ENCODE measurements around the gene UBC. TPM values are rescaled to one million over a fixed set of nuclear protein-coding genes. Genes with fewer than 3 reads are reported as not detected.

The UBC gene
- total and polyA plus RNA-seq, 2 of the 4 experiments (the other 2 are of a cell fraction), result 2,042 to 4,320 TPM

DNA sequence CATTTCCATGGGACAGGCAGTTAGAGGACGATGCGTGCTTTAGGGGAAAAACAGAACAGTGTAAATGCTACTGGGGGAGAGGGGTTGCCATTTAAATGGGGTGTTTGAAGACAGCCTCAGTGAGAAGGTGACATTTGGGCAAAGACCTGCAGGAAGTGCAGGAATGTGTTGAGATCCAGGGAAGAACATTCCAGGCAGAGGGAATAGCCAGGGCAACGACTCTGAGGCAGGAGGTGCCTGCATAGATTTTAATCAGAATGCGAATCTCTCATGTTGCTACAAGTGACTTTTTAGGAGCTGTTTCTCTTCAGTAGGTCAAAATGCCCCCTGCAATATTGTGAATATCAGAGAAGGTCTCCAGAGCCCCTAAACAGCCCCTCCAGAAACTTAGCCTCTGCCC lies 43.2 kb downstream of the UBC start:
- no peak for TF ChIP-seq CHD1 (IDR thresholded peaks at IDR 0.05; ENCODE audit: low read depth, low read length)
- H3K27ac ChIP-seq (ENCODE audit: insufficient read depth, low read length), result no peak overlapping the region
- H2BK20ac ChIP-seq (ENCODE audit: low read depth, low read length), result no peak overlapping the region
- H3K36me3 ChIP-seq (ENCODE audit: control insufficient read depth, insufficient read depth, low read length), result no peaks in the 10 kb centered on the region
- H4K8ac ChIP-seq (ENCODE audit: low read depth in 2 of 2, low read length in 2 of 2), result no peak overlapping the region
- 77% methylated on average over 2 of the region's 4 CpGs; no CpG with 5 or more reads in 1 of the 2 experiments for WGBS, 2 experiments (ENCODE audit: extremely low coverage in 2 of 2, insufficient read length in 1 of 2)
- H3K9me3 ChIP-seq (ENCODE audit: control insufficient read depth, insufficient read depth, low read length), result peaks cover 4% of the 10 kb centered on the region; the same call in 1 of the 2 replicates
- H3K79me1 ChIP-seq (ENCODE audit: low read depth in 1 of 2, low read length in 2 of 2), result no peaks in the 10 kb centered on the region
- no peaks in the 10 kb centered on the region for H4K20me1 ChIP-seq (ENCODE audit: insufficient read depth, low read length)
- no peak for DNase-seq
- no peak overlapping the region for H2AK9ac ChIP-seq (replicated peaks; ENCODE audit: low read depth, low read length, poor library complexity)
- no peak overlapping the region for H2BK15ac ChIP-seq (ENCODE audit: low read depth, low read length)
- no TSS peak for BruUV-seq (replicated peaks)
- H2AFZ ChIP-seq (replicated peaks; ENCODE audit: low read length, poor library complexity), result no peak overlapping the region
- peaks cover 7% of the 10 kb centered on the region for H3K9me1 ChIP-seq (ENCODE audit: insufficient read depth, low read length)
- H2BK5ac ChIP-seq (ENCODE audit: low read depth, low read length, poor library complexity, severe bottlenecking), result no peak overlapping the region
- H3K23ac ChIP-seq (ENCODE audit: low read depth, low read length), result no peak overlapping the region
- H2BK120ac ChIP-seq (ENCODE audit: low read depth, low read length), result no peak overlapping the region
- in situ Hi-C loops (cut with MboI; ENCODE audit: low sequenced_read_pairs), result no loop called here
- no peak overlapping the region for H3K18ac ChIP-seq (ENCODE audit: low read depth, low read length)
- H3K4me2 ChIP-seq (ENCODE audit: low read depth, low read length), result no peak overlapping the region
- H3K4me3 ChIP-seq (ENCODE audit: insufficient read depth, low read depth, low read length), result no peak overlapping the region
- H2AK5ac ChIP-seq (ENCODE audit: low read depth, low read length), result no peak overlapping the region
- dilution Hi-C loops (cut with HindIII; ENCODE audit: low sequenced_read_pairs, unreplicated experiment), result no loop called here
- no peak overlapping the region for H4K91ac ChIP-seq (ENCODE audit: insufficient read depth, low read depth, low read length)
- no peak for ATAC-seq (ENCODE audit: low read depth)
- ChIA-PET CTCF (no interaction called here), POLR2A (ENCODE audit: unreplicated experiment) (no interaction called here)
- no peak overlapping the region for H3K9ac ChIP-seq (ENCODE audit: low read depth, low read length)
- H3K14ac ChIP-seq (replicated peaks; ENCODE audit: low read depth, low read length), result no peak overlapping the region
- no peak overlapping the region for H3K4ac ChIP-seq (ENCODE audit: low read depth, low read length)
- peaks cover 3% of the 10 kb centered on the region; the same call in 1 of the 2 replicates for H3K27me3 ChIP-seq (ENCODE audit: control insufficient read depth, insufficient read depth, low read length)
- peaks cover 5% of the 10 kb centered on the region for H3K4me1 ChIP-seq (ENCODE audit: control insufficient read depth, insufficient read depth, low read length)
- H3K56ac ChIP-seq (ENCODE audit: extremely low read depth, insufficient read depth, low read length), result no peak overlapping the region
- H4K5ac ChIP-seq (ENCODE audit: low read depth, low read length), result no peak overlapping the region
- intact Hi-C loops (cut with micrococcal nuclease), result no loop called here
